Activated CD4-positive, alpha-beta T cell treated with anti-CD3 and anti-CD28 coated beads, Interleukin-2, amount 50 U/mL, for 16 hours (primary cell): ENCODE results near the gene FUT7.
"Not testable (repeated sequence)": the region's sequence is repeated elsewhere in the genome, so short reads cannot be mapped to it uniquely, and the experiment has no call there.

Experiments
- DNase-seq: peaks from one replicate; pipeline ENCODE4 v3.0.0-alpha.2; 2020

The FUT7 gene

DNA sequence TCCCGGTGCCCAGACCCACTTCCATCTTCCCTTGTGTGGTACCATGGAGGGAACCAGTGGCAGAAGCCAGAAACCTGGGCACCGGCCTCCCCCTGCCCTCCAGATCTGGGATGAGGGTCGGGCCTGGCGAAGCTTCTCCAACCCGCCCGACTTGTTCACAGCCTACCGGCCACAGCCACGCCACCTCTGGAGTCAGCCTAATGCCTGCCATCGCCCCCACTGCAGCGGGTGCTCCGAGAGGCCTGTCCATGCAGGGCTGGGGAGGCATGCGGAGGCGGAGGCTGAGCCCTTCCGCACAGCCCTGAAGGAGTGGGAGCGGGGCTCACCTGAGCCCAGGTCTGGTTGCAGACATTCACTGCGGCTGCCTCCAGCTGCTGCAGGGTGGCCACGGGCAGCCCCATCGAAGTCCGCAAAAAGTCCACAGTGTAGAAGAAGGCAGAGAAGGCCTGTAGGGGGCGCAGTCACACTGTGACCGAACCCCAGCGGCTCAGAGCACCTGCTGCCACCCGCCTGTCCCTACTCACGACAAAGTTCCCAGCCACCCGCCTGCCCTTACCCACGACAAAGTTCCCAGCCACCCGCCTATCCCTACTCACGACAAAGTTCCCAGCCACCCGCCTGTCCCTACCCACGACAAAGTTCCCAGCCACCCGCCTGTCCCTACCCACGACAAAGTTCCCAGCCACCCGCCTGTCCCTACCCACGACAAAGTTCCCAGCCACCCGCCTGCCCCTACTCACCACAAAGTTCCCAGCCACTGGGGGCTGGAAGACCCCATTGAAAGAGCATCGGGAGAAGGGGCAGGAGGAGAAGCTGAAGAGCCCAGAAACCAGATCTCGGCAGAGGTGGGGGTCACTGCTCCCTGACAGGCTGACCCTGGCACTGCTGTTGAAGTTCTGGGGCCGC lies 17.9 kb upstream of the FUT7 start:
- DNase-seq: peak; percentile 73

DNA sequence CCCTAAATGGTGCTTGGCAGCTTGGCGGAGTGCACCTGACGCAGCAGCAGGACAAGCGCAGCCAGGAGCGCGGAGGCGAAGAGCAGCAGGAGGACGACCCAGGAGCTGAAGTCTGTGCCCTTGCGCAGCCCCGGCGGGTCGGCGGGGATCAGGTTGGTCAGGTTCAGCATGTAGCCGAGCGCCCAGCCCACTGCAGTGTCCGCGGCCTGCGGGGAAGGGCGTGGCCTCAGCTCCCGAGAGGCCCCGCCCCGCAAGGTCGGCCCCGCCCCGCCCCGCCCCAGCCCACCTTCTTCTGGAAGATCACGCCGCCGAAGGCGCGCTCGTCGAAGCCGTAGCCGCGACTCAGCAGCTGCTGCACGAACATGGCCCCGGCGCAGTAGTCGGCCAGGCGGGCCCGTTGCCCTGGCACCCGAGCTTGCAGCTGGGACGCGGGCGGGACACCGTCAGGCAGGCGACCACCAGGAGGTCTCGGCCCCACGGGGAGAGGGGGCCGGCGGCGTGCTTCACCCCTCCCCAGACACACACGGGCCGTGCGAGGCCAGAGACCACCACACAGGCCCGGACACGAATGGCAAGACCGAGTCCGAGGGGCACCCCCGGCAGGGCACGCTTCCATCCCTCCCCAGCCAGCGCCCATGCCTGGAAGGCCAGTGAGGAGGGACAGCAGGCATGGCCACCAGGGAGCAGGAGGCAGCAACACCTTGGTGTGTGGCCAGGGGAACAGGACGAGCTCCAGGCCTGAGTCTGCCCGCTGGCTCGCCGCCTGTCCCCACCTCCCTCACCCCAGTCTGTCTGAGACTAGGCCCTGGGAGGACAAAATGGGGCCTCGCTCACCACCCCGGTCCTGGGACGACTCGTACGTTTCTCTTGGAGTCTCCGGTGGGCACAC lies 17.0 kb upstream of the FUT7 start:
- DNase-seq: no peak

DNA sequence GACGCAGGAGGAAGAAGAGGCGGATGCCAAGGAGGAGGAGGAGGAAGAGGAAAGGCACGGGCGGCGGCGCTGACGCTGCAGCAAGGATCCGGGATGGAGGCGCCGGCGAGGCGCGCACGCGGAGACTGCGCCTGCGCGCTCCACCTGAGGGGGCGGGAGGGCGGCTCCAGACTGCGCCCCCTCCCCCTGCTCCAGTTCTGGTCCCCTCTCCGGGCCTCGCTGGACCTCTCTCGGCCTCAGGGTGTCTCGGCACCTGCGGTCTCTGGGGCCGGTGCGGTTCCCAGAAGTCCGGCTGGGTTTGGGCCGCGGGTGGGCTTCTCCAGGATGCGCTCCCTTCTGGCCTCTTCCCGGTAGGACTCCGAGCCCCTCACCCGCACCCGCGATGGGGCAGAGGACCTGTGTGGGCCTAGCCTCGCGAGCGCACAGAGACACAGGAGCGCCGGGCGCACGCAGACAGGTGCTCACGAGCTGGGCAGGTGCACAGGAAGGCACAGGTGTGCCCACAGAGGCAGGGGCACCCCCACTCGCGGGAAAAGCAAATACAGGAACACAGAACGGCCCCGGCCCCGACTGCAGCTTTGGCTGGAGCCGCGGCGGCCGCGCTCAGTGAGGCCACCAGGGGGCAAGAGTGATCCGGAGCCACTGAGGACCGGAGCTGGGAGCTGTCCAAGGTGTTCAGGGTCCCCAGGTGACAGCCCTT lies 14.3 kb upstream of the FUT7 start, which contains the start of gene NPDC1:
Gene NPDC1 (minus strand): TSS at position 90 of the 700 bp plus-strand sequence. CDS start 188 bp downstream, outside the sequence.
- DNase-seq: peak; percentile 89

GRCh38 chr9:137045294-137046087 lies 13.6 kb upstream of the FUT7 start:
- DNase-seq: peak; percentile 48

GRCh38 chr9:137044502-137045177 lies 12.8 kb upstream of the FUT7 start:
- DNase-seq: no peak

DNA sequence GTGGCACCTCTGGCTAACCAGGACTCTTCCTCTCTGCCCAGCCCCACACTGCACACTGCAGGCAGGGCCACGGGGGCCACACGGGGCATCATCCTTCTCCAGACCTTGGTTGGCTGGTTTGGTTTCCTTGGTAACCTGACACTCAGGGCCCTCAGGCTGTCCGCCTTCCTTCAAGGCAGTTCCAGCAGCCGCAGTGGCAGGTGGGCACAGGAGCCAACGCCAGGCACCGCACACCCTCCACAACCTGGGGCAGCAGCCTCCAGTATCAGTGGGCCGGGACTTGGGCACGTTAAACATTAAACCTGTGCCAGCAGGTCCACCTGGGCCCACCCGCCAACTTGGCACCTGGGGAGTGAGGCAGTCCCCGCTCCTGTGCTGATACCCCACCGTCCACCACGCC lies 12.1 kb upstream of the FUT7 start:
- DNase-seq: no peak

- DNase-seq: no peak
Measured at GRCh38 chr9:137042751-137043727, 11.2 kb upstream of the FUT7 start.

GRCh38 chr9:137041124-137041523 lies 9.2 kb upstream of the FUT7 start:
- DNase-seq: no peak

DNA sequence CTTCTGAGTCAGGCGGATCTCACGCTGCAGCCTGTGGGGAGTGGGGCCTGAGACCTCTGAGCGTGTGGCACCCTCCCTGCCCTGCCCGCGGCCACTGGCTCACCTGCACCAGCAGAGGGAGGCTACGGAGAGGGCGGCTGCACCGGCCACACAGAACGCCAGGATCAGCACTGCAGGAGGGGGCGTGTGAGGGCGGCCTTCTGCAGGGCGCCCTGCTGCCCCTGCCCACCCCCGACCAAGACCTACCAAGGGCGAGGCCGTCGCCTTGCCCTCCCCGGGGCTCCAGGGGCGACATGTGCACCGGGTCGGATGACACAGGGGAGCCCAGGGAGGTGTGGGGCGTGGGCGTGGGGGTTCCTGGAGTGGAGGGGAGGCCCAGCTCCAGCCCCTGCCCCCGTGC lies 8.7 kb upstream of the FUT7 start:
- no peak for DNase-seq

GRCh38 chr9:137039611-137040366 lies 7.9 kb upstream of the FUT7 start:
- no peak for DNase-seq

DNA sequence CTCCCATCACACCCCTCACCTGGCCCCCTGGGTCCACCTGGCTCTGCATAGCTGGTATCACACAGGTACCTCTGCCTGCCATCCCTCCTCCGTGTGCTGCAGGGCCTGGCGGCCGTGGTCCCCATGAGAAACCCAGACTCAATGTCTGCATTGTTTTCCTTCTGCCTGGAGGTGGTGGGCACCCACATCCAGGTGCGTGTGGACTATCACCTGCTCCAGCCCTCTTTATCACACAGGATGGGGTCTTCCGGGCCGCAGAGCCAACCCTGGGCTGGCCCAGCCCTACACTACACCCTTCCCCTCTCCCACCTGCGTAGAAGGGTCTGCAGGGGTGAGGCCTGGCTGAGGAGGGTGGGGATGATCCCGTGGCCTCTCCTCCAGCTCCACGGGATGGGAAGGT lies 7.0 kb upstream of the FUT7 start:
- DNase-seq: no peak

- no peak for DNase-seq
Measured at GRCh38 chr9:137037483-137037882, 5.6 kb upstream of the FUT7 start.

GRCh38 chr9:137037035-137037434 lies 5.1 kb upstream of the FUT7 start:
- no peak for DNase-seq

DNA sequence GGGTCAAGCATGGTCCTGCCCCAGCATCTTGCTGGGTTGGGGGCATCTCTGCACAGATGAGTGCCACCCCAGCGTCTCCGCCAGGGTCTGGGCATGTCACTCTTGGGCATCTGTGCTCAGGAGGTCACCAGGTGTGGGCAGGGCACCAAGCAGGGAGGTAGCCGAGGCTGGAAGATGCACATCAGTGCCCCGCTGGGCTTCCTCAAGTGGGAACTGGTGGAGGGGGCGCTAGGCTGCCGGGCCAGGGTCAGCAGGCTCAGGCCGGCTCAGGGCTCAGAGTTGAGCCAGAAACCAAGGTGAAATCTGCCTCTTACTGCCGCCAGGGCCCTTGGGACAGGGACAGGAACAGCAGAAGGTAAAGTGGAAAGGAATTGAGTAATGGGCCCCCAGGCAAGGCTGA lies 4.0 kb upstream of the FUT7 start:
- DNase-seq: no peak

DNA sequence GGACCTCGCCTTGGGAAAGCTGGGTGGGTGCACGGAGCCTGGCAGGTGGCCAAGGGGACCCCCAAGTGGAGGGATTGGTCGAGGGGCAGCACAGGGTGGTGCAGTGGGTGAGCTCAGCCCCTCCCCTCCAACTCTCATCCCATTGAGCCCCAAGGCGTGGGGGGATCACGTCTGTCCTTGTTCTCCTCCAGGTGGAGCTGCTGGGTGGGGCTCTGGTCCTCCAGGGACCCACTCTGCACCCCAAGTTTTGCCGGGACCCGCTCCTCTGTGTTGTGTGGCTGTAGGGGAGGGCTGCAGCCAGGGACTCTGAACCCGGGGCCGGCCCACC lies 3.6 kb upstream of the FUT7 start:
- no peak for DNase-seq

DNA sequence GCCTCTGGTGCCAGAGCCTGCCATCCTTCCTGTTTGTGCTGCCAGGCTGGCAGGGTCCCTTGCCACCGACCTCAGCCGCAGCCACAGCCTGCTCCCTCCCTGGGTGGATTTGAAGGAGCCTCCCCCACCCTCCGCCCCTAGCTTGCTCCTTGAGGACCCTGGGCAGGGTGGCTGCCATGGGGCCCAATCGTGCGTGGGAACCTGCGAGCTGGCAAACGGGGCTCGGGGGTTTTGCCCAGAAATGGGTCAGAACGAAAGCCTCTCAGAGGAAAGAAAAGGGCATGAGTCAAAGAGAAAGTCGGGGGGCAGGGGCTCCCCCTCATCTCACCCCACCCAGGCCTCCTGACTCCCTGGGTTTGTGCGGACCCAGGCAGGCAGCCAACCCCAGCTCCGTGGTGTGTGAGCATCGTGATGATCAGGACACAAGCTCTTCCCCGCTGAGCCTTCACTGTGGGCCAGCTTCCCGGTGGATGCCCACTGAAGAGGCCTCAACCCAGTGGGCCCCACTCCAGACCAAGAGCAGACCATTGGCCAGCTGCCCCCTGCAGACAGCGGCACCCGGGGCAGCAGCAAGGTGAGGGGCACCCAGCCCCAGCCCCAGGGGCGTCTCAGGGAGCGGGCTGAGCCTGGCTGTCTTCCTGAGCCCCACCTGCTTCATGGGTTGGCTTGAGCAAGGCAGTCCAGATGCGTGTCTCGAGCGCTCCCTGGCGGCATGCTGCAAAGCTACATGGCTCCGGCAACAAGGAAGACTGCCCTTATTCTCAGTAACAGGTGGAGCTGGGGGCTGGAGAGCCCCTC lies 3.0 kb upstream of the FUT7 start:
- DNase-seq: peak; percentile 97

DNA sequence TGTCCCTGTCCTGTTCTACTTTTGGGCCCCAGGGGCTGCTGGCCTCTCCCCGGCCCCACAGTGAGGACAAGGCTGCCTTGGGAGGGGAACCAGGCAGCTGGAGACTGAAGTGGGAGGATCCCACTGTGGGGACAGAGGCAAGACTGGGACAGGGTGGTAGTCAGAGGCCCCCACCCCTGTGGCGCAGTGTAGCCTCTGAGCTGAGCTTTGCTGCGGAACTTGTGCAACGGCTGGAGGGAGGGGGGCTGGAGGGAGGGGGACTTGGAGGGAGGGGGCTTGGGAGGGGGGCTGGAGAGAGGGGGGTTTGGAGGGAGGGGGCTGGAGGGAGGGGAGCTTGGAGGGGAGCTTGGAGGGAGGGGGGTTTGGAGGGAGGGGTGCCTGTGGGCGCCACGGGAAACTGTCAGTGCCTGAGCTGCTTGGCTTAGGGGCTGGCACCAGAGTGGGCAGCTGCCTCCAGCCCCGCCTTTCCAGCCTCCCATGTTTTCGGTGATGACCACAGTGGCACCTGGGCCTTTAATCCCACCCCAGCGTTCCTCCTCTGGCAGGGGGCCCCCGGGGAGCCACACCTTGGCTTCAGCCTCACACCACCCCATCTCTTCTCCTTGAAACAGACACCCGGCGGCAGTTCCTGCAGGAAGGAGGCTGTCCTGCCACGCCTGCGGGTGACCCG lies 2.3 kb upstream of the FUT7 start:
- DNase-seq: no peak

DNA sequence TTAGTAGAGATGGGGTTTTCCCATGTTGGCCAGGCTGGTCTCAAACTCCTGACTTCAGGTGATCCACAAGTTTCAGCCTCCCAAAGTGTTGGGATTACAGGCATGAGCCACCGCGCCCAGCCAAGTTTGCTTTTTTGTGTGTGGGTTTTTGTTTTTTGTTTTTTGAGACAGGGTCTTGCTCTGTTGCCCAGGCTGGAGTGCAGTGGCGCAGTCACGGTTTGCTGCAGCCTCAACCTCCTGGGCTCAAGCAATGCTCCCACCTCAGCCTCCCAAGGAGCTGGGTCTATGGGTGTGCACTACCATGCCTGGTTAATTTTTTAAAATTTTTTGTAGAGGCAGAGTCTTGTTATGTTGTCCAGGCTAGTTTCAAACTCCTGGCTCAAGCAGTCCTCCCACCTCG lies 1.6 kb upstream of the FUT7 start:
- not testable (repeated sequence) for DNase-seq
